K562 treated with DMSO at 1 percent for 48 hours (cell line): ENCODE results near the gene ALG14. TPM values are rescaled to one million over a fixed set of nuclear protein-coding genes. Genes with fewer than 3 reads are reported as not detected.

ENCODE experiments used
- total RNA-seq: library from RNA; unstranded; fragments of 300-600 nt; gene quantifications from 2 replicates; pipeline ENCODE4 v1.2.3, GENCODE V29; 2022; ENCODE audit warnings: low replicate concordance; ENCODE audit errors: extremely low read depth

Gene ALG14
- not detected in 2 replicates for total RNA-seq

DNA sequence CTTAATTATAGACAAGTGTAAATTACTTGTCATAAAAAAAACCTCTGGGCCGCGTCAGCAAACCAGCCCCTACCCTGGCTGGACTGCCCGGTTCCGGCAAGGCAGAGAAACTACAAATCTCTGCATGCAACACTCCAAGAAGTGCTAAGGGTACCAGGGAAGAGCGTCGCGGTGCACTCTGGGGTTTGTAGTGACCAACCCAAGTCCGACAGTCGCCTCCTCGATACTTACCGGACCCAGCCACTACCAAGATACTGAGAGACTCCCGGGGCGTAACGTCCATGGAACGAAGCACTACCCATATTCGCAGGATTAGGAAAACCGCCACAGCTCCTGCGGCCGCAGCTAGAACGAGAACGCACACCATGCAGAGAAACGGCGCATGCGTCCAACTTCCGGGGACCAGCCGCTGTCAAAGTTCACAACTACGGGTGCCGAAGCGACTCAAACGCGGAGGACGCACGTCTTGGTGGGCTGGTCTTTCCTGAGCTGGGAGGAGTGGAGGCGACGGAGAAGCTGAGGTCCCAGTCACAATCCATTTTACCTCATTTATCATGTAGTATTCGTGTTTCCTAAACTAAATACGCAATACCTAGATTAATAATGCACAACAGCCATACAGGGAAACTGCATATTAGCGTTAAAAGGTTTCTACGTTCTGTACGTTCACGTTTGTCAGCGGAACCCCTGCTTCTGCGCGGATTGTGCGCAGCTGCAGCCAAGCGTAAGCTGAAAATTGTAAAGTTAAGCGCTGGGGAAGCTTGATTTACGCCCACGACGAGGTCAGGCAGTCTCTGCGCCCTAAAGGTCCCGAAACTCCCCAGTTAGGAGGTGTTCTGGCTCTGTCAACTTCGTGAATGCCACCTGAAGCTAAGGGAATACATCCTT lies at the start of gene ALG14:
Gene ALG14 (minus strand): TSS at position 420 of the 888 bp plus-strand sequence. CDS start 53 bp downstream, at position 367.

DNA sequence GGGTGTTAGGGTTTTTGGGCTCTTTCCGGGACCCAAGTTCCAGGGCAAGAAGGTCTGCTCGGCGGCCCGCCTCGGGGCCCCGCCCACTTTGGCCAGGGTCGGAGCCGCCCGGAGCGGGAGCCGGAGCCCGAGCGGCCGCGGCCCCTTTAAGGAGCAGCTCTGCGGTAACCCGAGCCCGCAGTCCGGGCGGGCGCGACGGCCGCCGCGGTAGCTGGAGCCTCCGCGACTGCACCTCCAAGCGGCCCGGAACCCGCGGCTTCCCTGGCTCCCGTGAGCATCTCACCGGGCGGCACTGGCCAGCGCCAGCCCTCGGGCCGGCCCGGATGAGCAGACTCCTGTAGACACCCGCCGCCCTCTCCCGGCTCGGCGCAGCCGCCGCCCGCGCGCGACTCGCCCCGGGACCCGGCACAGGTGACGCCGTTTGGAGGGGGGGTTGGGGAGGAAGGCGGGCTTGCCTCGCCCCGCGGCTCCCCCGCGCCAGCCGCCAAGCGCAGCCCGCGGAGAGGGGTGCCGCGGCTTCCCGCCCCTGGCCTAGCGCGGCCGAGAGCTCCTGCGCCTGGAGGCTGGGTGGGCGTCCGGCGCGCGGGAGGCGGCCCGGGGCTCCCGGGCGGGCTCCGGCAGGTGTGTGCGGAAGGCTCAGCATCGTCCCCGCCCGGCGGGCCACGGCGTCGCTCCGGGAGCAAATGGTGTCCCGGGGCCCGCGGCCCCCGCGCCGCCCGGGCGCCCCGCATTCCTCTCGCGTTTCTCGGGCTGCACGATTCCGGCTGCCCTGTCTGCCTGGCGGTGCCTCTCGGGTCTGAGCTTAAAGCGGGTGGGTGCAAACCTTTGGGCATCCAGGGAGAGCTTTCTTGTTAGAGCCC lies 44.7 kb upstream of the ALG14 start, which contains the start of gene TLCD4:
Gene TLCD4 (plus strand): TSS at position 149 of the 860 bp plus-strand sequence. CDS start 26,547 bp downstream, outside the sequence.

DNA sequence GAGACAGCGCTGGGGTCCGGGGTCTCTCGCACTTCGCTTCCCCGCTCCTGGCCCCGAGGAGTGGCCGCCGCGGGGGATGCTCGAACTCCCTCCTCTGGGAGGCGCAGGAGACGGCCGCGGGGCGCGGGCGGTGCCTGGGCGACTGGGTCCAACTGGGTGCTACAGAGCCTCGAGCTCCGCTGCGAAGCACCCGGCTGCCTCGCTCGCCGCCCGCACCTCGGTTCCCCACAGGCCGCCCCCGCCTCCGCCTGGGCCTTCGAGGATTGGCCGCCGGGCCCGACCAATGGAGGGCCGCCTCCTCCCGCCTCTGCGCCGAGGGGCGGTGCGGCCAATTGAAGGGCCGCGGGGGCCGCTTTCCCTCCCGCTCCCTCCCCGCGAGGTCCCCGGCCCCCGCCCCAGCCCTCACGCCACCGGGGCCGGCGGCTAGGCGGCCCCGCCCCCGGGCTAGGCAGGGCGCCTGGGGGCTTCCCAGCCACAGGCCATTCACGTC lies 145.8 kb downstream of the ALG14 start, which contains the start of gene CNN3:
Gene CNN3 (minus strand): TSS at position 196 of the 490 bp plus-strand sequence. CDS start 216 bp downstream, outside the sequence.

Other genes starting within 250 kb of the ALG14 start
- not detected in 2 replicates for gene CNN3, start 145.8 kb downstream of the ALG14 start, total RNA-seq
- not detected in 2 replicates for gene TLCD4, start 44.4 kb upstream of the ALG14 start, total RNA-seq
- gene RWDD3, start 161.3 kb upstream of the ALG14 start, total RNA-seq = not detected in 2 replicates